HG02852 (cell line): Measurements from ENCODE around the gene HSPE1.
A peak's percentile ranks its signal among the peaks of the same experiment; 100 is the strongest.
"Not testable (repeated sequence)": the region's sequence is repeated elsewhere in the genome, so short reads cannot be mapped to it uniquely, and the experiment has no call there.

ENCODE experiments used
- ATAC-seq: cut with Tn5 transposase; IDR thresholded peaks from one replicate; pipeline ENCODE4 v1.9.1; 2021; ENCODE audit warnings: mild to moderate bottlenecking, moderate library complexity; ENCODE audit not compliant: unreplicated experiment

The HSPE1 gene

GRCh38 chr2:197499594-197500502 lies at the start of gene HSPE1, which contains the start of gene HSPD1:
HSPE1 (plus strand) TSS chr2:197500379; CDS start chr2:197500437, 58 bp downstream.
HSPD1 (minus strand) TSS chr2:197499840; CDS start chr2:197498848, 992 bp downstream.
- peak; percentile 79 for ATAC-seq

DNA sequence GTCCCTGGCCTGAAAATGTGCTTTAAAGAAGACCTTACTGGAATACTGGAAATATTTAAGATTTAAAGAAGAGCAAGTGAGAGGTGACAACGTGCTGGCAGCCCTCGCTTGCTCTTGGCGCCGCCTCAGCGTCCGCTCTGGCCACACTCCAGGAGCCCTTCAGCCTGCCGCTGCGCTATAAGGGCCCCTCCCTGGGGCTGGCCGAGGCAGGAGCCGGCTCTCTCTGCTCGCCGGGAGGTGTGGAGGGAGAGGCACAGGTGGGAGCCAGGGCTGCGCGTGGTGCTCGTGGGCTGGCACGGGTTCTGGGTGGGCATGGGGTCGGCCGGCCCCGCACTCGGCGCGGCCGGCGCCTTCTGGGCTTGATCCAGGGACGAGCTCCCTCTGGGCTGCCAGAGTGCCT lies 49.7 kb upstream of the HSPE1 start:
- ATAC-seq, result no peak

DNA sequence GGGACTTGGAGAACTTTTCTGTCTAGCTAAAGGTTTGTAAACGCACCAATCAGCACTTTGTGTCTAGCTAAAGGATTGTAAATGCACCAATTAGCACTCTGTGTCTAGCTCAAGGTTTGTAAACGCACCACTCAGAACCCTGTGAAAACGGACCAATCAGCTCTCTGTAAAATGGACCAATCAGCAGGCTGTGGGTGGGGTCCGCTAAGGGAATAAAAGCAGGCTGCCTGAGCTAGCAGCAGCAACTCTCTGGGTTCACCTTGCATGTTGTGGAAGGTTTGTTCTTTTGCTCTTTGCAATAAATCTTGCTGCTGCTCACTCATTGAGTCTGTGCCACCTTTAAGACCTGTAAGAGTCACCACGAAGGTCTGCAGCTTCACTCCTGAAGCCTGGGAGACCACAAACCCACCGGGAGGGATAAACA lies 49.2 kb upstream of the HSPE1 start:
- not testable (repeated sequence) for ATAC-seq

DNA sequence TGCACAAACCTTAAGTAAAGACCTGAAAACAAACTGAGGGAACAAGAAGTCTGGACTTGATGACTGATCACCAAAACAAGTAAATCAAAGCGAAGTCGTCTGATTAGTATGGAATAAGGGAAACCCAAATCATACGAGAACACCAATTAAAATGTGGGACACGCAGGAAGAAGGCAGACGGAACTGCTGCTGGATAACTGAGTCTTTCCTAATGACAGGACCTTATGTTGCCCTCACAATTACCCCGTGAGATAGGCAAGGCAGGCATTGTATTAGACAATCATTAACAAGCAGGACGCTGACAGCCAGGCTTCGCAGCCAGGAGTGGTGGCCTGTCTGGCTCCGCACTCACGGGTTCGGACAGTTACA lies 47.4 kb upstream of the HSPE1 start:
- ATAC-seq, result no peak

- ATAC-seq, result peak; percentile 92
Observed at GRCh38 chr2:197453123-197453913, 46.9 kb upstream of the HSPE1 start, which contains the start of gene COQ10B. COQ10B (plus strand) TSS chr2:197453552; CDS start chr2:197453561, 9 bp downstream.

GRCh38 chr2:197453914-197454398 lies 46.2 kb upstream of the HSPE1 start:
- ATAC-seq, result peak; percentile 33

DNA sequence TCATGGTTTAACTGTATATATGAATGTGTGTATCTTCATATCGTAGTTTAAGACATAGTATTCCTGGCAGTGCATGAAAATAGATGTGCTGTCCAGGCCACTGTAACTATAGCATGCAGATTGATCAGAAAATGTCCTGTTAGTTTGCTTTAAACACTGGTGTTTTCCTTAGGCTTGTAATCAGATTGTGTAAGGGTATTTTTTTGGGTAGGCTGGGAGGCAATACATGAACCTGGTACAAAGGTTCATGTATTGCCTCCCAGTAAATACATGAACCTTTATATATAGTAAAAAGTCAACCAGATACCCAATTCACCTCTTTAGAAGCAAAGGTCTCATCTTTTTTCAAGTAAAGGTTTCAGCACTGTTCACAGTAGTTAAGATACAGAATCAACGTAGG lies 45.3 kb upstream of the HSPE1 start:
- ATAC-seq, result no peak

- ATAC-seq, result no peak
Observed at GRCh38 chr2:197455428-197455827, 44.8 kb upstream of the HSPE1 start.

DNA sequence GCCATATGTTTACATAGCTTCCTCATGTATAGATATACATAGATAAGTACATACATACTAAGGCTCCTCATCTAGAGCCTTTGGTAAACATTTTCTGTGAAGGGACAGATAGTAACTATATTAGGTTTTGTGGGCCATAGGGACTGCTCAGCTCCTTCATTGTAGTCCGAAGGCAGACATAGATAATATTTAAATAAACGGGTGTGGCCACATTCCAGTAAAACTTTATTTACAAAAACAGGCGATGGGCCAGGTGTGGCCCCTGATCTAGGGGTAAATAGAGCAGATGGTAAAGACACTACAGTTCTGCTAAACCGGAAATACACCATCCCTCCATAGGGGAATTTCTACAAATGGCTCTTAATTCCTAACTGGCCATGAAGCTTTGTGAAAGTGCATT lies 39.5 kb upstream of the HSPE1 start:
- ATAC-seq, result no peak

DNA sequence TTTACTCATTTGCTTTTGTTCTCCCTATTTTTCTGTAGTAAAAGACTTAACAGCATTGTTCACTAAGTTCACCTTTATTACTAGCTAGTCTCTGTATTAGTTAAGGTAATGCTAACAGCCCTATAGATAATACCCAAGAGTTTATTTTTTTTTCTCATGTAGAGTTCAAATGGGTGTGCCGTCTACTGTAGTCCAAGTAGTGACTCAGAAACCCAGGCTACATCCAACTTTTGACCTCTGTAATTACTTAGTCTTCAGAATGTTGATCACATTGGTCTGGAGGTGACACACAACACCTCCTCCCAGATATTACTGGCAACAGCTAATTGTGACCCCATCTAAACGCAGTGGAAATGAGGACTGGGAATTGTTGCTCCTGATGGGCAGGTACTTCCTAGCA lies 39.1 kb upstream of the HSPE1 start:
- no peak for ATAC-seq

DNA sequence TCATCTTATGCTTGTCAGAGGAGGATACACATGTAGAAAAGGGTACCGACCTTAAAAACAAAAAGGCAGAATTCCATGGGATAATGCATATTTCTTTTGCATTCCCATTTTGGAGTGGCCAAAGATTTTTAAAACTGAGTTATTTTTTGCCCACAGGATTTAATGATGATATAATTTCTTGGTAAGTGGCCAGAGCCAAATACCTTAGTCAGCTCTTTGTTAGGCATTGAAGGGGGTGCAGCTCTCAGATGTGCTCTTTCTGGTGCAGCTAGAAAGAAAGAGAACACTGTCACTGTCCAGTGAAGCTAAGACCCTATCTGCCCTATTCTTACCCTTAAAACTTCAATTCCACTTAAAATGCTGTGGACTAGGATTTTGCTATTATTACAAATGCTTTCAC lies 36.0 kb upstream of the HSPE1 start:
- ATAC-seq, result no peak

- ATAC-seq, result no peak
Observed at GRCh38 chr2:197472166-197472565, 28.0 kb upstream of the HSPE1 start.

GRCh38 chr2:197477797-197478196 lies 22.4 kb upstream of the HSPE1 start:
- ATAC-seq, result no peak

GRCh38 chr2:197480165-197481036 lies 19.8 kb upstream of the HSPE1 start:
- ATAC-seq, result no peak

DNA sequence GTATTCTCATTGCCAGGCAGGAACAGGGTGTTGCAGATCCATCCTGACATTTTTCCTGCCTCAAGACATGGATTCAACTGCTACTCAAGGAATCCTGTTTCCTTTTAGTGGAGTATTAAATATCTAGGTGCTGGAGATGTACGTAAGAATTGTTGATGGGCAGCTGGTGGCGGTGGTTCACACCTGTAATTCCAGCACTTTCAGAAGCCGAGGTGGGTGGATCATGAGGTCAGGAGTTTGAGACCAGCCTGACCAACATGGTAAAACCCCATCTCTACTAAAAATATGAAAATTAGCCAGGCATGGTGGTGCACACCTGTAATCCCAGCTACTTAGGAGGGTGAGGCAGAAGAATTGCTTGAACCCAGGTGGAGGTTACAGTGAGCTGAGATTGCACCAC lies 15.9 kb upstream of the HSPE1 start:
- ATAC-seq, result not testable (repeated sequence)

DNA sequence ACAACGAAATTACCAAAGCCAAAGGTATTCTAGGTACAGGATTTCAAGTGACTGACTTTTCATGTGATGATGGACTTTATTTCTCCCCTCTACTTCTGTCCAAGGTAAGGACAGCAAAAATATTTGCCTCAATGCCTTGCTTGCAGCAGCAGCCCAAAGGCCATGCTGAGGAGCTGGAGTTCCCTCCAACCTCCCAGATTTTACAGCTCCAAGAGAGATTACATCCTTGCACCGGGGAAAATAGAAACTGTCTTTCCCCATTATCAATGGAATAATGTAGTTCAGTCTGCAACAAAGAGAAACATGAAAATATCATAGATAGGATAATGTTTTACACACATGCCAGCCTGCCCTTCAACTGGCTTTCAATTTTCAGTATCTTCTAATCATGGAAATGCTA lies 14.0 kb upstream of the HSPE1 start:
- ATAC-seq, result no peak

- no peak for ATAC-seq
Observed at GRCh38 chr2:197487385-197487784, 12.8 kb upstream of the HSPE1 start.

- no peak for ATAC-seq
Observed at GRCh38 chr2:197495433-197496134, 4.6 kb upstream of the HSPE1 start.

- ATAC-seq, result no peak
Observed at GRCh38 chr2:197496695-197497094, 3.5 kb upstream of the HSPE1 start.

GRCh38 chr2:197497326-197497725 lies 2.9 kb upstream of the HSPE1 start:
- no peak for ATAC-seq
